HCT116 (cell line): ENCODE measurements around the gene PHOX2A. TPM values are rescaled to one million over a fixed set of nuclear protein-coding genes. Genes with fewer than 3 reads are reported as not detected.

ENCODE experiments used
- ATAC-seq: fragments of 200-7000 bp; cut with Tn5 transposase; 2 replicates; pipeline ENCODE4 v1.9.1; 2020; ENCODE audit warnings: mild to moderate bottlenecking, moderate library complexity
- BruUV-seq: library from RNA; stranded (reverse); fragments of 400-500 nt; replicated peaks from 2 replicates; lab custom pipeline; 2021; lab: Mats Ljungman, UMichigan
- CTCF ChIA-PET: fragments of 300-600 bp; sonication (Branson Sonifier 250); formaldehyde crosslinking; loops from one replicate; lab custom pipeline; 2021; ENCODE audit warnings: antibody characterized with exemption; lab: Charles Lee
- POLR2A ChIA-PET: fragments of 300-600, 350-600 bp; sonication (Branson Sonifier 250); formaldehyde crosslinking; loops from one replicate; lab custom pipeline; 2021; ENCODE audit warnings: antibody characterized with exemption; lab: Charles Lee
- RAD21 ChIA-PET, 2 experiments: fragments of 300-600 bp; sonication (Branson Sonifier 250); formaldehyde crosslinking; loops; one replicate each; lab custom pipeline; 2023; ENCODE audit warnings: low total read pairs in 2 of 2; ENCODE audit not compliant: uncharacterized antibody in 2 of 2, unreplicated experiment in 2 of 2, low non-redundant PET in 1 of 2; lab: Charles Lee
- DNase-seq: peaks from one replicate; pipeline ENCODE4 v3.0.0-alpha.2; 2010; ENCODE audit warnings: low read depth, low spot score
- H2AFZ ChIP-seq: fragments of 200-600 bp; shearing (Covaris generic), sonication (generic); 2 replicates; pipeline ENCODE4 v1.6.1; 2017; ENCODE audit warnings: low read depth, mixed run types, mixed read lengths, antibody characterized with exemption, low read length; ENCODE audit not compliant: poor library complexity, severe bottlenecking
- H3K27ac ChIP-seq: 2 replicates; pipeline ENCODE4 v1.5.1; 2012; ENCODE audit warnings: low read depth, low read length
- H3K27me3 ChIP-seq: fragments of 200-600 bp; sonication (generic); 2 replicates; pipeline ENCODE4 v1.6.1; 2016; ENCODE audit warnings: mixed run types, low read length, mixed read lengths; ENCODE audit not compliant: insufficient read depth
- H3K36me3 ChIP-seq, 2 experiments: fragments of 200-500 bp in 1 of 2; fragments of 200-600 bp in 1 of 2; sonication (Bioruptor generic) in 1 of 2; sonication (generic) in 1 of 2; 2 replicates each; pipeline versions ENCODE4 v1.5.1 to v1.6.1; 2014 to 2016; ENCODE audit warnings: low read length in 2 of 2, inconsistent platforms in 1 of 2, mixed read lengths in 1 of 2, mixed run types in 1 of 2; ENCODE audit not compliant: insufficient read depth in 2 of 2, control insufficient read depth in 1 of 2
- H3K4me1 ChIP-seq, 2 experiments: fragments of 200-600 bp in 1 of 2; sonication (generic) in 1 of 2; 2 replicates each; pipeline versions ENCODE4 v1.5.1 to v1.6.1; 2012 to 2017; ENCODE audit warnings: low read length in 2 of 2, inconsistent platforms in 1 of 2, mild to moderate bottlenecking in 1 of 2, mixed read lengths in 1 of 2, mixed run types in 1 of 2, moderate library complexity in 1 of 2; ENCODE audit not compliant: insufficient read depth in 2 of 2, control insufficient read depth in 1 of 2
- H3K4me2 ChIP-seq: fragments of 200-600 bp; sonication (generic); 2 replicates; pipeline ENCODE4 v1.6.1; 2017; ENCODE audit warnings: mixed run types, low read length, mixed read lengths
- H3K4me3 ChIP-seq, 2 experiments: fragments of 200-600 bp in 1 of 2; sonication (generic) in 1 of 2; replicated peaks in 1 of 2; 2 replicates each; pipeline ENCODE4 v1.5.1; 2011 to 2016; ENCODE audit warnings: low read length in 2 of 2, control low read depth in 1 of 2, low read depth in 1 of 2, mild to moderate bottlenecking in 1 of 2, mixed read lengths in 1 of 2, mixed run types in 1 of 2
- H3K79me2 ChIP-seq: fragments of 200-600 bp; sonication (generic); 2 replicates; pipeline ENCODE4 v1.6.1; 2017; ENCODE audit warnings: mild to moderate bottlenecking, mixed run types, low read length, moderate library complexity, mixed read lengths; ENCODE audit not compliant: insufficient read depth
- H3K9ac ChIP-seq: fragments of 200-600 bp; sonication (generic); 2 replicates; pipeline ENCODE4 v1.6.1; 2016; ENCODE audit warnings: low read length, mixed read lengths
- H3K9me2 ChIP-seq: fragments of 200-600 bp; sonication (generic), shearing (Covaris generic); 2 replicates; pipeline ENCODE4 v1.6.1; 2017; ENCODE audit warnings: mixed run types, mild to moderate bottlenecking, moderate library complexity; ENCODE audit not compliant: insufficient read depth
- H3K9me3 ChIP-seq, 2 experiments: fragments of 200-500 bp in 1 of 2; fragments of 200-600 bp in 1 of 2; sonication (Bioruptor generic) in 1 of 2; sonication (generic) in 1 of 2; 2 replicates each; pipeline ENCODE4 v1.6.1; 2014 to 2017; ENCODE audit warnings: low read length in 2 of 2, mixed read lengths in 2 of 2, inconsistent platforms in 1 of 2, low read depth in 1 of 2, mild to moderate bottlenecking in 1 of 2, mixed run types in 1 of 2, moderate library complexity in 1 of 2; ENCODE audit not compliant: control insufficient read depth in 1 of 2, insufficient read depth in 1 of 2
- H4K20me1 ChIP-seq: fragments of 200-600 bp; sonication (generic), shearing (Covaris generic); 2 replicates; pipeline ENCODE4 v1.6.1; 2017; ENCODE audit warnings: mixed run types, mild to moderate bottlenecking, moderate library complexity; ENCODE audit not compliant: insufficient read depth
- CEBPB ChIP-seq: IDR thresholded peaks from 2 replicates; pipeline ENCODE4 v1.6.1; 2012; ENCODE audit warnings: low read depth
- EZH2phosphoT487 ChIP-seq: fragments of 200-600 bp; IDR thresholded peaks from 2 replicates; pipeline ENCODE4 v1.6.1; 2018; ENCODE audit warnings: antibody characterized with exemption, borderline replicate concordance
- FOSL1 ChIP-seq: IDR thresholded peaks from 2 replicates; pipeline ENCODE4 v1.6.1; 2012; ENCODE audit warnings: low read depth
- POLR2AphosphoS5 ChIP-seq: IDR thresholded peaks from 2 replicates; pipeline ENCODE4 v1.6.1; 2011; ENCODE audit warnings: mild to moderate bottlenecking, low read depth, low read length, moderate library complexity
- TCF7L2 ChIP-seq: IDR thresholded peaks from 2 replicates; pipeline ENCODE4 v1.7.0; 2011; ENCODE audit warnings: borderline replicate concordance, inconsistent platforms; ENCODE audit not compliant: insufficient read depth, insufficient read length; ENCODE audit errors: extremely low read depth
- ZNF274 ChIP-seq: fragments of 200-500 bp; sonication (Bioruptor generic); IDR thresholded peaks from 2 replicates; pipeline ENCODE4 v1.6.1; 2014; ENCODE audit warnings: mild to moderate bottlenecking, low read depth, low read length, inconsistent platforms
- intact Hi-C: fragments of 100-400 bp; cut with micrococcal nuclease; formaldehyde crosslinking; loops from 2 replicates; pipeline ENCODE4 v1.10.0; 2022
- total RNA-seq: library from RNA; stranded (reverse); gene quantifications from one replicate; pipeline ENCODE4 v1.2.1, GENCODE V29; 2021; ENCODE audit not compliant: unreplicated experiment
- TF ChIP-seq, protein P1 (sequence below), 3 experiments: fragments of 200-600 bp in 1 of 3; sonication (generic) in 1 of 3; IDR thresholded peaks in 2 of 3; conservative IDR thresholded peaks in 1 of 3; 2 replicates each; pipeline ENCODE4 v1.5.1; 2012 to 2017; ENCODE audit warnings: low read depth in 2 of 3, low read length in 2 of 3, antibody characterized with exemption in 1 of 3, borderline replicate concordance in 1 of 3, control low read depth in 1 of 3, mild to moderate bottlenecking in 1 of 3, mixed read lengths in 1 of 3, mixed run types in 1 of 3, moderate library complexity in 1 of 3; ENCODE audit not compliant: insufficient read depth in 1 of 3
- TF ChIP-seq, protein P2 (sequence below): IDR thresholded peaks from 2 replicates; pipeline ENCODE4 v1.6.1; 2011; ENCODE audit warnings: mild to moderate bottlenecking, low read length, moderate library complexity; ENCODE audit not compliant: insufficient replicate concordance; ENCODE audit errors: extremely low read depth

PHOX2A gene
- total RNA-seq, 1 experiment from 2014 or later: not detected

DNA sequence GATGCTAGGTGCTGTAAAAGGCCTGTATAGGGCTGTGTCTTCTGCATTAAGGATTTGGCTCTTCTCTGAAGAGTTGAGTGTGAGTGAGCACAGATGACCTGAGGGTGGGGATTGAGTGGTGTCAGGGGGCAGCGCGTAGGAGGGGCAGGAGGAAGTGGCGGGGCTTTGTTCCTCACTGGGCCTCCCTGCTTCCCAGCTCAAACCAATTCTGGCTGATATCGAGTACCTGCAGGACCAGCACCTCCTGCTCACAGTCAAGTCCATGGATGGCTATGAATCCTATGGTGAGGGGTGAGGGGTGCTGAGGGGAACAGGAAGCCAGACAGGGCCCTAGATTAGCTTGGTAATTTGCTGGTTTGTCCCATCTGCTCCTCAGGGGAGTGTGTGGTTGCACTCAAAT lies 9.1 kb downstream of the PHOX2A start:
- TF ChIP-seq TCF7L2 (no peak), POLR2AphosphoS5 (no peak), ZNF274 (no peak), EZH2phosphoT487 (no peak)
- TF ChIP-seq, protein P1, sequence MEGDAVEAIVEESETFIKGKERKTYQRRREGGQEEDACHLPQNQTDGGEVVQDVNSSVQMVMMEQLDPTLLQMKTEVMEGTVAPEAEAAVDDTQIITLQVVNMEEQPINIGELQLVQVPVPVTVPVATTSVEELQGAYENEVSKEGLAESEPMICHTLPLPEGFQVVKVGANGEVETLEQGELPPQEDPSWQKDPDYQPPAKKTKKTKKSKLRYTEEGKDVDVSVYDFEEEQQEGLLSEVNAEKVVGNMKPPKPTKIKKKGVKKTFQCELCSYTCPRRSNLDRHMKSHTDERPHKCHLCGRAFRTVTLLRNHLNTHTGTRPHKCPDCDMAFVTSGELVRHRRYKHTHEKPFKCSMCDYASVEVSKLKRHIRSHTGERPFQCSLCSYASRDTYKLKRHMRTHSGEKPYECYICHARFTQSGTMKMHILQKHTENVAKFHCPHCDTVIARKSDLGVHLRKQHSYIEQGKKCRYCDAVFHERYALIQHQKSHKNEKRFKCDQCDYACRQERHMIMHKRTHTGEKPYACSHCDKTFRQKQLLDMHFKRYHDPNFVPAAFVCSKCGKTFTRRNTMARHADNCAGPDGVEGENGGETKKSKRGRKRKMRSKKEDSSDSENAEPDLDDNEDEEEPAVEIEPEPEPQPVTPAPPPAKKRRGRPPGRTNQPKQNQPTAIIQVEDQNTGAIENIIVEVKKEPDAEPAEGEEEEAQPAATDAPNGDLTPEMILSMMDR (IDR thresholded peaks at IDR 0.05 in 2 of 3, conservative IDR thresholded peaks at IDR 0.05 in 1 of 3; ENCODE audit: borderline replicate concordance in 1 of 3, insufficient read depth in 1 of 3, low read depth in 2 of 3, low read length in 2 of 3): no peak
- CTCF ChIA-PET: no interaction called here
- RAD21 ChIA-PET: no interaction called here
- intact Hi-C loops: no loop called here
- Histone ChIP-seq H3K4me2 (no peak overlapping the region), H4K20me1 (no peaks in the 10 kb centered on the region), H3K36me3 (peaks cover 11 to 19% of the 10 kb centered on the region in 2 experiments; a peak in 3 of 4 replicates), H3K4me3 (no peak overlapping the region), H3K4me1 (peaks cover 0 to 4% of the 10 kb centered on the region in 2 experiments; a peak in 1 of 4 replicates), H2AFZ (no peak overlapping the region), H3K27me3 (no peaks in the 10 kb centered on the region), H3K9me2 (no peaks in the 10 kb centered on the region), H3K79me2 (no peaks in the 10 kb centered on the region), H3K9me3 (no peaks in the 10 kb centered on the region), H3K9ac (no peak overlapping the region), H3K27ac (no peak overlapping the region)
- no peak for ATAC-seq
- BruUV-seq: no TSS peak
- DNase-seq: no peak
- POLR2A ChIA-PET: interaction anchor here (0.5 kb wide), 1 partner anchor 49 kb away, joined by 3 read pairs; no protein-coding TSS in a partner anchor

DNA sequence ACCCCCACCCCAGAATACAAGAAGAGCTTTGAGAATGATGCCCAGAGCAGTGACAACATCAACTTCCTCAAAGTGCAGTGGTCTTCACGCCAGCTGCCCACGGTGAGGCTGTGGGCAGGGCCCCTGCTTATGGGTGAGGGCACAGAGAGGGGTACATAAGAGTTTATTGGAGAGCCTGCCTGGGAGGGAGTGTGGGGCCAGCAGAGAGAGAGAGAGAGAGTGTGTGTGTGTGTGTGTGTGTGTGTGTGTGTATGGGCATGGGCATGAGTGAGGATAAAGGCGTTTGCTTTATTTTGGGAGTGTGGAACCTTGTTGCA lies 9.5 kb downstream of the PHOX2A start:
- Histone ChIP-seq H3K9me2 (no peaks in the 10 kb centered on the region), H3K4me1 (peaks cover 0 to 4% of the 10 kb centered on the region in 2 experiments; a peak in 1 of 4 replicates), H2AFZ (no peak overlapping the region), H3K4me3 (no peak overlapping the region), H3K36me3 (peaks cover 11 to 23% of the 10 kb centered on the region in 2 experiments; a peak in 3 of 4 replicates), H3K9ac (no peak overlapping the region), H4K20me1 (no peaks in the 10 kb centered on the region), H3K79me2 (no peaks in the 10 kb centered on the region), H3K27me3 (no peaks in the 10 kb centered on the region), H3K27ac (no peak overlapping the region), H3K9me3 (no peaks in the 10 kb centered on the region), H3K4me2 (no peak overlapping the region)
- BruUV-seq: no TSS peak
- ATAC-seq: no peak
- POLR2A ChIA-PET: no interaction called here
- intact Hi-C loops: no loop called here
- RAD21 ChIA-PET: no interaction called here
- TF ChIP-seq FOSL1 (no peak), CEBPB (no peak)
- TF ChIP-seq, protein P2, sequence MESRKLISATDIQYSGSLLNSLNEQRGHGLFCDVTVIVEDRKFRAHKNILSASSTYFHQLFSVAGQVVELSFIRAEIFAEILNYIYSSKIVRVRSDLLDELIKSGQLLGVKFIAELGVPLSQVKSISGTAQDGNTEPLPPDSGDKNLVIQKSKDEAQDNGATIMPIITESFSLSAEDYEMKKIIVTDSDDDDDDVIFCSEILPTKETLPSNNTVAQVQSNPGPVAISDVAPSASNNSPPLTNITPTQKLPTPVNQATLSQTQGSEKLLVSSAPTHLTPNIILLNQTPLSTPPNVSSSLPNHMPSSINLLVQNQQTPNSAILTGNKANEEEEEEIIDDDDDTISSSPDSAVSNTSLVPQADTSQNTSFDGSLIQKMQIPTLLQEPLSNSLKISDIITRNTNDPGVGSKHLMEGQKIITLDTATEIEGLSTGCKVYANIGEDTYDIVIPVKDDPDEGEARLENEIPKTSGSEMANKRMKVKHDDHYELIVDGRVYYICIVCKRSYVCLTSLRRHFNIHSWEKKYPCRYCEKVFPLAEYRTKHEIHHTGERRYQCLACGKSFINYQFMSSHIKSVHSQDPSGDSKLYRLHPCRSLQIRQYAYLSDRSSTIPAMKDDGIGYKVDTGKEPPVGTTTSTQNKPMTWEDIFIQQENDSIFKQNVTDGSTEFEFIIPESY: no peak
- CTCF ChIA-PET: no interaction called here
- DNase-seq: no peak
